ENCODE measurements around the gene RUNX1.

The RUNX1 gene

DNA sequence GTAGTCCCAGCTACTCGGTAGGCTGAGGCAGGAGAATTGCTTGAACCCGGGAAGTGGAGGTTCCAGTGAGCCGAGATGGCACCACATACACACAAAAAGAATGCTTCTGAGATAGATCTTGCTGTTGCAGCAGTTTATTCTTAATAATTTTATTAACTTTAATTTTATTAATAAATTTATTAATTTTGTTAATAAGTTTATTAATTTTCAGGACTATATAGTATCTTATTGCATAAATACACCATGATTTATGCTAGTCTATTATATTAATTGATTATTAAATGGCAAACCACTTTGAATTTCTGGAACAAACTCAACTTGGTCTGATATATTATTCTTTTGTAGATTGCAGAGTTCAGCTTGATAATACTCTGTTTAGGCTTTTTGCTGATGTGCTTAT lies 280.8 kb downstream of the RUNX1 start:
- intact Hi-C loops (cut with DNase I), result no loop called here
- no peak for DNase-seq

DNA sequence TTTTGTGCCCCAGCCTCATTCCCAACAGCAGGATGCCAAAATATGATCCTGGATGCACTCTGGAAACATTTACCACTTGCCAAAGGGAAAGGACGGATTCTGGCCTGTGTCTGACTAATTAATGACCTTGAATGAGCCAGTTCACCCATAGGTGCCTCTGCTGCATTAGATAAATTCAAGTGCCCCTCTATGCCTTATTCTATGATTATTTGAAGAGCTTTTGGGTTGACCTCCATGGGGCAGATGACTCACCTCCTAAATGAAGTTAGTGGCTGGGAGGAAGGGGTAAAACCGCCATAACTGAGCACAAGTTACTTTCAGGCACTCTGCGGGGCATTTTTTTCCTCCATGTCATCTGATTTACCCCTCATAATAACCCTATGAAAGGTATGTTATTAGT lies 282.2 kb downstream of the RUNX1 start:
- DNase-seq, result no peak
- intact Hi-C loops (cut with DNase I), result no loop called here

DNA sequence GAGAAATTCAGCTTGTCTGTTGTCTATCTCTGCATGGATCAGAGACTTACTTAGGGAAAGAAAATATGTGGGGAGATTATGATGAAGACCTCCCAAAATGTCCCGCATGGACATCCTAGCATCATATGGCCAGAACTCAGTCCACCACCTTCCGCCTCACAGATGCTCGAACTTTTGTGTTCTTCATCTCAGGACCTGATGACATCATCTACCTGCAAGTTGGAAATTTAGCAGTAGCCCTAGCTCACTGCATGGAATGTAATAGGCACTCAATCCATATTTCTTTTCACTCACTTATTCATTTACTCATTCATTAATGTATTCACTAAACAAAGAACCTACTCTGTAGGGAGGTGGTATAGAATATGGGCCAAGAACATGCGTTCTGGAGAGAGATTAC lies 283.5 kb downstream of the RUNX1 start:
- intact Hi-C loops (cut with DNase I), result no loop called here
- DNase-seq, result no peak

DNA sequence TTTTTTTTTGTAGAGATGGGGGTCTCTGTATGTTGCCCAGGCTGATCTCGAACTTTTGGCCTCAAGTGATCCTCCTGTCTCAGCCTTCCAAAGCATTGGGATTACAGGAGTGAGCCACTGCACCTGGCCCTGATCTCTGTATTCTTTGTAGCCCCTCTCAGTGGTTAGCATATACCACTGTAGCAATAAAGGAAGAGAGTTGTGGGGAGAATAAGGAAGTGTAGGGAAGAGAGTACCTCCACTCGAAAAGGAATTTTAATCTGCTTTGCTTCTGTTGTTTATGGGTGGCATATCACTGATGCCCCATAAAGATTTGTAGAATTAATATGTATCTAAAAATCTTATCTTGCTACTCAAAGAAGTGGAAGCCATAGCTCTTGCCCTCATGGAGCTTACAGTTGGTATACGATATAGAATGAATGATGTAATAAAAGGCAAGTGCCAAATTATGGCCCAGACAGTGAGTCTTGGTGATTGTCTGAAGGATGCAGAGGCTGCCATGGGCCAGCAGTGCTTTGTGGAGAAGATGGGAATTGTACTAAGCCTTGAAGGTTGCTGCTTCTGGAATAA lies 284.3 kb downstream of the RUNX1 start:
- peak in 1 of 42 donors; percentile 26 for DNase-seq
- intact Hi-C loops (cut with DNase I), result no loop called here

DNA sequence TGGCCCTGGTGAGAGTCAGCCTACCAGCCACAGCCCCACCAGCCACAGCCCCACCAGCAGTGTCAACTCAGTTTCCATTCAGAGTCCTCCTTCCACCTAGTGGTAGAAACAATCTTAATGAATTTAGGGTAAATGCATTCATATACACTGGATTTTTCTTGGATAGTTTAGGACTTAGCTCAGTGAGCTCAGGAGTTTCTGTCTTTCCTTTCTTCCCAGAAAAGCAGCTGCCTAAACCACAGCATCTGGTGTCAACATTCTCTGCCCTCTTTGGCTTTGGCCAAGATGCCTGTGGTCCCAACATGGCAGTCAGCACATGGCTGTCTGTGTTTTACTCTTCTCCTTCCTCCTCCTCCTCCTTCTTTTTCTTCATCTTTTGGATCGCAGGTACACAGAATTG lies 286.3 kb downstream of the RUNX1 start:
- intact Hi-C loops (cut with DNase I), result no loop called here
- DNase-seq, result peak in 1 of 42 donors; percentile 31

DNA sequence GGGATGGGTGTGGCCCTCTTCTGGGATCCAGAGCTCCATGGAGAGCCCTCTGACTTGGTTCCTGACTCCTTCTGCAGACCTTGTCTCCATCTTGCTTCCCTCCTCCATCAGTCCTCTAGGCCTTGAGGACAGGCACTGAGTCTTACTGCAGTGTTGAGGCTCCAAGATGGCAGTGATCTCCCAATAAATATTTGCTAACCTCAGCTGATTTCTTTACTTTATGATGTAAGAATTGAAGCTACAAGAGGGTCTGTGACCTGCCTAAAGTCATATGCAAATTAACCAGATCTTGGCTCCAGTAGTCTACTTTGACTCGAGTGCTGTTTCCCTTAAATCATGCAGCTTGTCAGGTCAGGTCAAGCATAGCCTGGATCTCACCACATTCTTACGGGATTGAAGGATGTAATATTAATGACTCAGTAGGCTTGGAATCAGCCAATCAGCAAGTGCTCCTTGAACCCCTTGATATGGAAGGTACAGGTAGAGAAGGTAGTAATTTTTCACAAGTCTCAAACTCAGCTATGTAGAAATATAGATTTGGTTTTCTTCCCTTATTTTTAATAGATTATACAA lies 287.3 kb downstream of the RUNX1 start:
- peak in 1 of 42 donors; percentile 7 for DNase-seq
- intact Hi-C loops (cut with DNase I), result no loop called here

DNA sequence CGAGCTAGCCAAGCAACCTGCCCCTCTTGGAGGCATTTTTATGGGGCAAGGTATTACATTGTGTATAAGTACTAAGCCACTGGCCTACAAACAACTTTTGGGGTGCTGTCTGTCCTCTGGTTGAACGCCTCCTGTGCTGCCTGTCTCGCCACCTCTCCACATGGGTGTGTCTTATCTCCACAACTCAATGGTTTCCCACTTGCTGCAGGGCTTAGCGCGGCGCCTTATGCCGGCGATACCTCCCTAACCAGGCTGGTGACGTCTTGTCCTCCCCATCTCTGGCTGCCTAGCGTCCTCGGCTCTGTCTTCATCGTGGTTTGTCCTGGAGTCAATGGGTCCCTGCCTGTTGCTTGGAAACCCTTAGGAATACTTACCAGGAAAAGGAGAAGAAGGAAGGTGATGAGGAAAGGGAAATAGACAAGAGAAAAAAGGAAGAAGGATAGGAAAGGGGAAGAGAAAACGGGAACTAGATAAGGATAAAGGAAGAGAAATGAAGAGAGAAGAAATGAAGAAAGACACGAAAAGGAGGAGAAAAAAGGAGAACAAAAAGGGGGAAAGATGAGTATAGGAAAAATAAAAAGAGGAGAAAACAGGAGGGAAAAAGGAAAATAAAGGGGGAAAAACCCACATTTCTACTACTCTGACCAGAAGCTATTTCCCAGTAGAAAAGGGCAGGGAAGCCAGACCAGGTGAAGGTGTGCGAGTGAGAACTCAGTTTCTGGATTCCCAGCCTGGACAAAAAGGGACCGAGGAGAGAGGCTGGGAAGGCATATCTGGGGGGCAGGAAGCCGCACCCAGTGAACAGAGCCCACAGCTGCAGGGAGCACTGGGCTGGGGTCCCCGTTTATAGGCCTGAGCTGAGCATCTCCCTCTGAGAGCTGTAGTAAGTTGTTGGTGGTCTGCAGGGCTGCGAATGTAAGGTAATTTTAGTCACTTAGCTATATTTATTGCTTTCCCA lies 294.1 kb downstream of the RUNX1 start:
- intact Hi-C loops (cut with DNase I), result no loop called here
- no peak for DNase-seq

DNA sequence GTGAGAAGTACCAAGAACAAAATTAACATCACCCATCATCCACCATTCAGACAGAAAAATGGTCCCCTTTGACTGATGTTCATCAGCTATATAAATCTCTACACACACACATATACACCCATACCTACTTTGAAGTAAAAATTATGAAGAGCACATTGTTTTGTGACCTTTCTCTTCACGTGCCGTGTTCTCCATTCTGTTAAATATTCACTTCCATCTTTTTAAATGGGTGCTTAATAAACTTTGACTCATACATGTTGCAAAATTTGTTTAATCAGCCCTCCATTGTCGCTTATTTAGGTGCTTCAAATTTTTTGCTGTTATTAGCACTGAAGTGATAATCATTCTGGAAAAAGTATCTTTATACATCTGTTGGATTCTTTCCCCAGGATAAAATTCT lies 300.2 kb downstream of the RUNX1 start:
- intact Hi-C loops (cut with DNase I), result loop anchor here (5.0 kb wide), 1 partner anchor 1088 kb away; no protein-coding TSS in a partner anchor
- no peak for DNase-seq

DNA sequence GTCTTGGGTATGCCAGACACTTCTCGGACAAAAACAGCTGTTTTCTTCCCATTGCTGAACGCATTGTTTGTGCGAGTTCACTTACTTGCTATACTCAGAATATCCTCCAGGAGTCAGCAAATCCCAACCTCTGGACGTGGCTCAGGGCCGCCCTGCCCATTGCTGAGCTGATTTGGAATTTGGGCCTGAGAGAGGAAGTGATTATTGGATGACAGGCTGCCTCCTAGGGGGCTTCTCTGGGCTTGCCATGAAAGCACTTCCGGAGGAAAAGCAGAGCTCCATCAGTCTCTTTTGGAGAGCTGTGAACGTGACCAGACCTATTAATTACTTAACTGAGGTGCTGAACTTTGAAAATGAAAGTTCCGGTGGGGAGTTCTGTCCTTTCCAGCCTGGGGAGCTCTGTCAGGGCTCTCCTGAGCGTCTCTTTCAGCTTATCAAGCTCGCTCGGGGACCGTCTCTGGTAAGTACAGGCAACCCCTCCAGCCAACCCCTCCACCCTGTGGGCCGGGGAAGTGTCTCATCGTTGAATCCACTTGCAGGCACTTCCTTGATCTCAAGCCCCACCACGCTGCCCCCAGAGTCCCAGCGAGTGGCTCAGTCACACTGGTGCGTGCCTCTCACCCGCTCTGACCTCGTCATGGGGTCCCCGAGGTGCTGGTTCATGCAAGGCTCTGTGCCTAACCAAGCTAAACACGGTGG lies 303.4 kb downstream of the RUNX1 start:
- intact Hi-C loops (cut with DNase I), result loop anchor here (5.0 kb wide), 1 partner anchor 1092 kb away; no protein-coding TSS in a partner anchor
- peak; percentile 25 to 81 (median 54) for DNase-seq

DNA sequence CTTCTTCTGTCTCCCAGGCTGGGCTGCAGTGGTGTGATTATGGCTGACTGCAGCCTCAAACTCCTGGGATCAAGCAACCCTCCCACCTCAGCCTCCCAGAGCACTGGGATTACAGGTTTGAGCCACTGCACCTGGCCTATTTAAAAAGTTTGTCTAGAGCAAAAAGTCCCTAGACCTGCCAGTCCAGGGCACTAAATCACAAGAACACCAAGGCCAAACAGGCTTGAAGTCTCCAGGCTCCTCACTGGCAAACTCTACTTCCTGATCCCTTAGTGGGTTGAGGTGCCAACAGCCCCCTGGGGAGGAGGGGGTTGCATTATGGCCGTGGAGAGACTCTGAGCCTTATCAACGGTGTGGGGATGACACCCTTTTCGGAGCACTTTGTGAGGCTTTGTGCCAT lies 304.3 kb downstream of the RUNX1 start:
- intact Hi-C loops (cut with DNase I), result loop anchor here (5.0 kb wide), 1 partner anchor 1092 kb away; no protein-coding TSS in a partner anchor
- no peak for DNase-seq

DNA sequence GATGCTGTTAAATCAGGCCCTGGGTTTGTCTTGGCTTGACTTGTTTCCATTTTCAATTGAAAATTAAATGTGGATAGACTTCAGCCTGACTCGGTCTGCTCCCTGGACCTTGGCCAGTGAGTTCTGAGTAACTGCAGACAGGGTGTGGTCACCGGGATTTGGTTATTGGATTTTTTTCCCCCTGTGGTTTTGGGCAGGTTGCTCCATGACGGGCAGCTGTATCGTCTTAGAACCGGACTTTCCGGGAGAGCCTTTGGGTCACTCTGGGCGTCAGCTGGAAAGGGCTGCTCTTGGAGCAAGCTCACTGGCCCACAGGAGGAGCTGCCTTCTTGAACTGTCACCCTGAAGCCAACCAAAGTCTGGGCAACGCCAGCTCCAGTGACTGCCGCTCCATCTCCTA lies 305.3 kb downstream of the RUNX1 start:
- intact Hi-C loops (cut with DNase I), result no loop called here
- no peak for DNase-seq

DNA sequence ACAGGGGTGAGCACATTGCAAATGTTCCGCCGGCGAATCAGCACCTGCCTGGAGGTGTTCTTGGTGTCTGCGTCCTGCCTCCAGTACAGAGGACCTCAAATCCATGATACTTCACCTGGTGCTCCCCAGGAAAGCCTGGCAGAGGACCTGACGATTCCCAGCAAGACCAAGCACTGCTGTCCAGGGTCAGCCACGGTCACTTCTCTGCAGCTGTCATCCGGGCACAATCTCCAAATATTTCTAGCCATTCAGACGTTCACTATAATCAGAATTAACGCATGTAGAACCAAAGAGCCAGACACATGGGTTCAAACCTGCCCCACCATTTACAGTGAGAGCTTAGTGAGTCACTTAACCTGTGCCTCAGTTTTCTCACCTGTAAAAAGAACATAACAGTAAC lies 305.8 kb downstream of the RUNX1 start:
- DNase-seq, result no peak
- intact Hi-C loops (cut with DNase I), result no loop called here

DNA sequence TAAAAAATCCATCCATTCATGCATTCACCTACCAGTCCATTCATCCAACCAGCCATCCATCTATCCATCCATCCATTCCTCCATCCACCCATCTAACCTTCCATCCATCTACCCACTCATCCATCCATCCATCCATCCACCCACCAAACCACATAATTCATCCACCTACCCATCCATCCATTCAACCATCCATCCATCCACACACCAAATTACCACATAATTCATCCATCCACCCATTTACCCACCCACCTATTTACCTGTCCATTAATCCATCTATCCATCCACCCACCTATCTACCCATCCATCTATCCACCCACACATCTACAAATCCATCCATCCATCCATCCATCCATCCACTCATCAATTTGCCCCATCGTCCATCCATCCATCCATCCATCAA lies 308.9 kb downstream of the RUNX1 start:
- intact Hi-C loops (cut with DNase I), result no loop called here
- no peak for DNase-seq

Data from head of caudate nucleus (tissue), 42 donors.